ENCODE results near the gene CCDC12.

Gene CCDC12

DNA sequence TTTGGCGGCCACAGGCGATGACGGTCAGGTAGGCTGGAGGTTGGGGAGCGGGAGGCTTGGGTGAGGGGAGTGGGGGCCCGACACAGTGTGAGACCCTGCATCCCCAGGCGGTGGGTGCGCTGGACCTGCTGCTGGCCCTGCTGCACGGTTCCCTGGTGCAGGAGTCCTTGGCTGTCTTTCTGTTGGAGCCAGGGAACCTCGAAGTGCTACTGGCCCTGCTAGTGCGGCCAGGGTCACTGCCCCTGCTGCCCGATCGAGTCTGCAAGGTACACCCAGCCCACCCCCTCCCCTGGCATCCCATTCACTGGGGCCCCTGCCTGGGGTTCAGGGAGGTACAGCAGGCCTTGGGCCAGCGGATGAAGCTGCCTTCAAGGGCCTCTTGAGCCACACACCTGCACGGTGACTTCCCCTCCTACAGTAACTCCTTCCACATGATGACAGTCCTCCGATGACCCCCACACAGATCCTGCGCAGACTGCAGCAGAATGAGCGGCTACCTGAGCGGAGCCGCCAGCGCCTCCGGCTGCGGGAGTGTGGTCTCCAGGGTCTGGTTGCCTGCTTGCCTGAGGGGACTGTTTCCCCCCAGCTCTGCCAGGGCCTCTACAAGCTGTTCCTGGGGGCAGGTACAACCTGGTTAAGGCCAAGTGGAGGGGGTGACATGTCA lies 22.4 kb upstream of the CCDC12 start:
- no peak overlapping the region for H3K27ac ChIP-seq
- TF ChIP-seq ZFX (IDR thresholded peaks at IDR 0.05) (no peak), CTCF (conservative IDR thresholded peaks at IDR 0.05) (no peak; the same call in 1 of the 2 replicates)

DNA sequence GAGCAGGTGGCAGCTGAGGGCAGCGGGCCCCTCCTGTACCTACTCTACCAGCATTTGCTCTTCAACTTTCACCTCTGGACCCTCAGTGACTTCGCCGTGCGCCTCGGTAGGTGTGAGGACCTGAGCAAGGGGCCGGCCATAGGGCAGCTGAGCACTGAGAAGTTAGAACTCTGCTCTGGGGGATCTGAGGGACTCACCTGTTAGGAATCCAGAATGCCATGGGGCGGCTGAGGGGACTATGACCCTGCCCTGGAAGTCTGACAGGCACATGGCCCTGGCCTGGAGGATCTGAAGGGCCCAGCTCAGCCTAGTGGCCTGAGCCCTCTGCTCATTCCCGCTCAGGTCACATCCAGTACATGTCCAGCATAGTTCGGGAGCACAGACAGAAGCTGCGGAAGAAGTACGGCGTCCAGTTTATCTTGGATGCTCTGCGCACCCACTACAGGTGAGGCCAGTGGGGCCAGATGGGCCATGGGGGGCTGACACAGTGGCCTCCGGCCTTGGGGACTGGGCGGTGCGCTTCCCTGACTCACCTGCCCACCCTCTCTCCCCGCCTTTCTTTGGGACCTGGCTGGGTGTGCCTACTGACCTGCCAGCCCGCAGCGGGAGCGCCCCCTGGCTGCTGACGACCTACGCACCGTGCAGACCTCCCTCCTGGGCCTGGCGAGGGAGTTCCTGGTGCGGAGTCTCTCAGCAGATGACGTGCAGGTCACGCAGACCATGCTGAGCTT lies 21.7 kb upstream of the CCDC12 start:
- TF ChIP-seq ZFX (IDR thresholded peaks at IDR 0.05) (no peak), CTCF (conservative IDR thresholded peaks at IDR 0.05) (no peak; the same call in 1 of the 2 replicates)
- H3K27ac ChIP-seq = no peak overlapping the region

- no peak overlapping the region for H3K27ac ChIP-seq
Measured at GRCh38 chr3:46997453-46998091, 21.0 kb upstream of the CCDC12 start.

GRCh38 chr3:46996689-46997452 lies 20.3 kb upstream of the CCDC12 start:
- TF ChIP-seq ZFX (IDR thresholded peaks at IDR 0.05) (no peak), CTCF (conservative IDR thresholded peaks at IDR 0.05) (no peak)
- H3K27ac ChIP-seq = no peak overlapping the region

More at GRCh38 chr3:46997453-46998091, 21.0 kb upstream of the CCDC12 start:
- TF ChIP-seq CTCF (conservative IDR thresholded peaks at IDR 0.05) = no peak
- TF ChIP-seq ZFX (IDR thresholded peaks at IDR 0.05) = no peak

DNA sequence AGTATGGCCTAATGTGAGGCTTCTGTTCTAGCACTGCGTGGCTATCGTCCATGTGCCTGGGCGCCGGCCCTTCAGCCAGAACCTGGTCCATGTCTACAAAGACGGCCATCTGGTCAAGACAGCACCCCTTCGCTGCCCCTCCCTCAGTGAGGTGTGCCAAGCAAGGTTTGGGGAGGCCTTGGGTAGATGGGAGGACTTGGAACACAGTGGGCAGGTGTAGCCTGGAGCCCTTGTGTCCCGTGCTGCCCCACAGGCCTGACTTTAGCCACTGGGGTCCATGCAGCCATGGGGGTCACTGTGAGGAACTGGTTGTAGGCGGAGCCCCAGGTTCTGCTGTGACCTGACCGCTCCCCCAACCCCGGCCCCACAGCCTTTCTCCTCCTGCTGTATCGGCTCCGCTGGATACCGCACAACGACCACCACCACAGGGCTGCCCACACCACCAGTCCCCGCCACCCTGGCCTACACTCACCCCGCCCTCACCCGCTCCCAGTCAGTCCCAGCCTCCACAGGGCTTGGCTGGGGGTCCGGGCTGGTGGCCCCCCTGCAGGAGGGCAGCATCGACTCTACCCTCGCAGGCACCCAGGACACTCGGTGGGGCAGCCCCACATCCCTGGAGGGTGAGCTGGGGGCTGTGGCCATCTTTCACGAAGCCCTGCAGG lies 19.5 kb upstream of the CCDC12 start:
- TF ChIP-seq CTCF (conservative IDR thresholded peaks at IDR 0.05) = no peak
- no peak for TF ChIP-seq ZFX (IDR thresholded peaks at IDR 0.05)
- no peak overlapping the region for H3K27ac ChIP-seq

- H3K27ac ChIP-seq = no peak overlapping the region
- TF ChIP-seq CTCF (conservative IDR thresholded peaks at IDR 0.05) (no peak), ZFX (IDR thresholded peaks at IDR 0.05) (no peak)
Measured at GRCh38 chr3:46994801-46995731, 18.5 kb upstream of the CCDC12 start.
